ENCODE results near the gene G6PC1. TPM values are rescaled to one million over a fixed set of nuclear protein-coding genes. Genes with fewer than 3 reads are reported as not detected.

G6PC1 gene
- total and polyA plus RNA-seq, 2 of the 13 experiments (the other 11 are each of a cell fraction or from before 2014, with no cell fraction given) = 1.7 to 37.9 TPM

DNA sequence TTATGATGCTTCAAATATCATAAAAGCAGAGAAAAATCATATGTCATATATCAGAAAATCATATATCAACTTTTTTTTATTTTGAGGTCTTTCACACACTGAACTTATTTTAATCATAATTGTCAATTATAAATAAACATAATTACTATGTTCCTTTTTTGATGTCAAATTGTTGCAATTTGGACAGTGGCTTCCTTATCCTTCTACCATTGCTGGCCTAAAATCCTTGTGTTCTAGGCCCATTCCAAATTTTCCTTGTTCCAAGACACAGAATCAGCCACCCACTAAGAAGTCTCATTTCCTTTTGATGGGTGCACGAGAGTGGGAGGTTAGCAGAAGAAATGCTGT is 28.9 kb downstream of the G6PC1 start (continued):
- no peak for TF ChIP-seq ZNF205 (CRISPR knock-in tag; IDR thresholded peaks at IDR 0.05)
- TF ChIP-seq, protein P1, sequence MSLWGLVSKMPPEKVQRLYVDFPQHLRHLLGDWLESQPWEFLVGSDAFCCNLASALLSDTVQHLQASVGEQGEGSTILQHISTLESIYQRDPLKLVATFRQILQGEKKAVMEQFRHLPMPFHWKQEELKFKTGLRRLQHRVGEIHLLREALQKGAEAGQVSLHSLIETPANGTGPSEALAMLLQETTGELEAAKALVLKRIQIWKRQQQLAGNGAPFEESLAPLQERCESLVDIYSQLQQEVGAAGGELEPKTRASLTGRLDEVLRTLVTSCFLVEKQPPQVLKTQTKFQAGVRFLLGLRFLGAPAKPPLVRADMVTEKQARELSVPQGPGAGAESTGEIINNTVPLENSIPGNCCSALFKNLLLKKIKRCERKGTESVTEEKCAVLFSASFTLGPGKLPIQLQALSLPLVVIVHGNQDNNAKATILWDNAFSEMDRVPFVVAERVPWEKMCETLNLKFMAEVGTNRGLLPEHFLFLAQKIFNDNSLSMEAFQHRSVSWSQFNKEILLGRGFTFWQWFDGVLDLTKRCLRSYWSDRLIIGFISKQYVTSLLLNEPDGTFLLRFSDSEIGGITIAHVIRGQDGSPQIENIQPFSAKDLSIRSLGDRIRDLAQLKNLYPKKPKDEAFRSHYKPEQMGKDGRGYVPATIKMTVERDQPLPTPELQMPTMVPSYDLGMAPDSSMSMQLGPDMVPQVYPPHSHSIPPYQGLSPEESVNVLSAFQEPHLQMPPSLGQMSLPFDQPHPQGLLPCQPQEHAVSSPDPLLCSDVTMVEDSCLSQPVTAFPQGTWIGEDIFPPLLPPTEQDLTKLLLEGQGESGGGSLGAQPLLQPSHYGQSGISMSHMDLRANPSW (CRISPR knock-in tag; IDR thresholded peaks at IDR 0.05; ENCODE audit: borderline replicate concordance) = no peak
- peak; percentile 15; the same call in 1 of the 2 replicates for TF ChIP-seq HDAC1 (CRISPR knock-in tag; IDR thresholded peaks at IDR 0.05)
- TF ChIP-seq SMAD3 (CRISPR knock-in tag; IDR thresholded peaks at IDR 0.05) = no peak
- TF ChIP-seq, protein P2, sequence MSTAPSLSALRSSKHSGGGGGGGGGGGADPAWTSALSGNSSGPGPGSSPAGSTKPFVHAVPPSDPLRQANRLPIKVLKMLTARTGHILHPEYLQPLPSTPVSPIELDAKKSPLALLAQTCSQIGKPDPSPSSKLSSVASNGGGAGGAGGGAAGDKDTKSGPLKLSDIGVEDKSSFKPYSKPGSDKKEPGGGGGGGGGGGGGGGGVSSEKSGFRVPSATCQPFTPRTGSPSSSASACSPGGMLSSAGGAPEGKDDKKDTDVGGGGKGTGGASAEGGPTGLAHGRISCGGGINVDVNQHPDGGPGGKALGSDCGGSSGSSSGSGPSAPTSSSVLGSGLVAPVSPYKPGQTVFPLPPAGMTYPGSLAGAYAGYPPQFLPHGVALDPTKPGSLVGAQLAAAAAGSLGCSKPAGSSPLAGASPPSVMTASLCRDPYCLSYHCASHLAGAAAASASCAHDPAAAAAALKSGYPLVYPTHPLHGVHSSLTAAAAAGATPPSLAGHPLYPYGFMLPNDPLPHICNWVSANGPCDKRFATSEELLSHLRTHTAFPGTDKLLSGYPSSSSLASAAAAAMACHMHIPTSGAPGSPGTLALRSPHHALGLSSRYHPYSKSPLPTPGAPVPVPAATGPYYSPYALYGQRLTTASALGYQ (CRISPR knock-in tag; IDR thresholded peaks at IDR 0.05) = no peak

DNA sequence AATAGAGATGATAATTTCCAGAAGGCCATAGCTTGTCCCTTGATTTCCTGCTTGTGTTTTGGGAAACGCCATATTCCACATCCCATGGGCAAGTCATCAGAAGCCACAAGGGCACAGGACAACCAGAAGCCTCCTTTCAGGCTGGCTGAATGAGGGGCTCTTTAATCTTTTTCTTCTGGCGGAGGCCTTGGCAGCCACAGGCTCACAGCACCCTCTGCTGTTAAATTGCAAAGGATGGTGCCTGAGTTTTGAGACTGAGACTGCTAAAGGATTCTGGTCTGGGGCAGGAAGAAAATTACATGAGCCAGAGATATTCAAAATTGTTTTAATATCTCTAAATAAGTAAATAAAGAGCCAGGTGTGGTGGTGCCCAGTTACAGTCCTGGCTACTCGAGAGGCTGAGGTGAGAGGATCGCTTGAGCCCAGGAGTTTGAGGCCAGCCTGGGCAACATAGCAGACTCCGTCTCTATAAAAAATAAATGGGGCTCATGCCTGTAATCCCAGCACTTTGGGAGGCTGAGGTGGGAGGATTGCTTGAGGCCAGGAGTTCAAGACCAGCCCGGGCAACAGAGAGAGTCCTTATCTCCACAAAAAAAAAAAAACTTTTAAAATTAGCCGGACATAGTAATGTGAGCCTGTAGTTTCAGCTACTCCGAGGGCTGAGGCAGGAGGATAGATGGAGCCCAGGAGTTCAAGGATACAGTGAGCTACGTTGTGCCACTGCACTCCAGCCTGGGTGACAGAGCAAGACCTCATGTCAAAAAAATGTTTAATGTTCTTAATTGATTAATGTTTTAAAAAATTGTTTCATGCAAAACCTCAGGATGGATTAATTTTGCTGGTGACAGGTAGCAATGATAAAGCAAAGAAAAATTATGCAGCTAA is 37.4 kb downstream of the G6PC1 start:
- Histone ChIP-seq H3K27me3 (ENCODE audit: control insufficient read depth in 1 of 2, insufficient read depth in 2 of 2, low read length in 2 of 2) (no peaks in the 10 kb centered on the region; a peak in 2 of 5 replicates), H3K4me3 (replicated peaks in 1 of 3; ENCODE audit: insufficient read depth in 1 of 3, low read depth in 2 of 3, low read length in 3 of 3) (no peak overlapping the region), H3K9ac (ENCODE audit: insufficient read depth, low read depth, low read length) (no peak overlapping the region), H3K27ac (ENCODE audit: extremely low read length, insufficient read depth, low read length) (no peak overlapping the region), H3K4me2 (ENCODE audit: low read depth, low read length) (peak overlapping the region; percentile 51), H4K20me1 (ENCODE audit: insufficient read depth, low read length) (no peaks in the 10 kb centered on the region), H3K36me3 (replicated peaks in 1 of 2; ENCODE audit: control insufficient read depth in 1 of 2, insufficient read depth in 2 of 2, low read length in 2 of 2) (no peaks in the 10 kb centered on the region), H3K79me2 (ENCODE audit: insufficient read depth, low read length) (no peaks in the 10 kb centered on the region), H2AFZ (ENCODE audit: low read length) (no peak overlapping the region), H3K9me3 (ENCODE audit: low read length) (no peaks in the 10 kb centered on the region), H3K4me1 (ENCODE audit: insufficient read depth, low read length) (peaks cover 46% of the 10 kb centered on the region)
- BruUV-seq (replicated peaks) = no TSS peak
- FAIRE-seq = peak; percentile 67
- in situ Hi-C loops (cut with HindIII; ENCODE audit: extremely low pct_ligation_motif_present, low pct_unique_long_range_greater_than_20kb) (no loop called here), intact Hi-C loops (cut with micrococcal nuclease; ENCODE audit: unreplicated experiment) (loop anchor here (1.0 kb wide), 3 partner anchors 95 to 217 kb away; no protein-coding TSS in a partner anchor)
- ChIA-PET POLR2A (interaction anchor here (1.1 to 1.3 kb wide), 2 partner anchors 92 to 104 kb away, joined by 3 to 5 read pairs; partner anchors contain the start of gene PSME3), CTCF (ENCODE audit: low intra/inter-chr PET ratio, low total read pairs) (interaction anchor here (1.0 to 4.4 kb wide), 7 partner anchors 9 to 217 kb away, joined by 3 to 68 read pairs (median 6); partner anchors contain the start of genes AOC2 and BECN1)
- 12% methylated on average over 9 of the region's 9 CpGs for WGBS (ENCODE audit: low lambda C conversion rate)
- DNase-seq (ENCODE audit: low spot score) = peak; percentile 73
- peak; percentile 88 for ATAC-seq
- TF ChIP-seq FOSL1 (CRISPR knock-in tag; IDR thresholded peaks at IDR 0.05; ENCODE audit: borderline replicate concordance) (no peak), ZSCAN30 (CRISPR knock-in tag; IDR thresholded peaks at IDR 0.05) (no peak), CC2D1A (CRISPR knock-in tag; IDR thresholded peaks at IDR 0.05) (no peak), CAMTA2 (CRISPR knock-in tag; IDR thresholded peaks at IDR 0.05; ENCODE audit: borderline replicate concordance) (no peak), SALL2 (CRISPR knock-in tag; IDR thresholded peaks at IDR 0.05) (no peak)
- TF ChIP-seq, protein P3, sequence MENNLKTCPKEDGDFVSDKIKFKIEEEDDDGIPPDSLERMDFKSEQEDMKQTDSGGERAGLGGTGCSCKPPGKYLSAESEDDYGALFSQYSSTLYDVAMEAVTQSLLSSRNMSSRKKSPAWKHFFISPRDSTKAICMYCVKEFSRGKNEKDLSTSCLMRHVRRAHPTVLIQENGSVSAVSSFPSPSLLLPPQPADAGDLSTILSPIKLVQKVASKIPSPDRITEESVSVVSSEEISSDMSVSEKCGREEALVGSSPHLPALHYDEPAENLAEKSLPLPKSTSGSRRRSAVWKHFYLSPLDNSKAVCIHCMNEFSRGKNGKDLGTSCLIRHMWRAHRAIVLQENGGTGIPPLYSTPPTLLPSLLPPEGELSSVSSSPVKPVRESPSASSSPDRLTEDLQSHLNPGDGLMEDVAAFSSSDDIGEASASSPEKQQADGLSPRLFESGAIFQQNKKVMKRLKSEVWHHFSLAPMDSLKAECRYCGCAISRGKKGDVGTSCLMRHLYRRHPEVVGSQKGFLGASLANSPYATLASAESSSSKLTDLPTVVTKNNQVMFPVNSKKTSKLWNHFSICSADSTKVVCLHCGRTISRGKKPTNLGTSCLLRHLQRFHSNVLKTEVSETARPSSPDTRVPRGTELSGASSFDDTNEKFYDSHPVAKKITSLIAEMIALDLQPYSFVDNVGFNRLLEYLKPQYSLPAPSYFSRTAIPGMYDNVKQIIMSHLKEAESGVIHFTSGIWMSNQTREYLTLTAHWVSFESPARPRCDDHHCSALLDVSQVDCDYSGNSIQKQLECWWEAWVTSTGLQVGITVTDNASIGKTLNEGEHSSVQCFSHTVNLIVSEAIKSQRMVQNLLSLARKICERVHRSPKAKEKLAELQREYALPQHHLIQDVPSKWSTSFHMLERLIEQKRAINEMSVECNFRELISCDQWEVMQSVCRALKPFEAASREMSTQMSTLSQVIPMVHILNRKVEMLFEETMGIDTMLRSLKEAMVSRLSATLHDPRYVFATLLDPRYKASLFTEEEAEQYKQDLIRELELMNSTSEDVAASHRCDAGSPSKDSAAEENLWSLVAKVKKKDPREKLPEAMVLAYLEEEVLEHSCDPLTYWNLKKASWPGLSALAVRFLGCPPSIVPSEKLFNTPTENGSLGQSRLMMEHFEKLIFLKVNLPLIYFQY (CRISPR knock-in tag; IDR thresholded peaks at IDR 0.05; ENCODE audit: borderline replicate concordance) = no peak

Measured in HepG2 (cell line).